Thymus (tissue), 11 donors: Measurements from ENCODE around the gene THUMPD1. TPM values are rescaled to one million over a fixed set of nuclear protein-coding genes. Genes with fewer than 3 reads are reported as not detected.
"Not testable (repeated sequence)": the region's sequence is repeated elsewhere in the genome, so short reads cannot be mapped to it uniquely, and the experiment has no call there.

Experiments
- DNase-seq, 9 donors: peaks; one replicate each; pipeline ENCODE4 v3.0.0-alpha.2; 2013; ENCODE audit warnings: low spot score in 9 of 9, low read depth in 6 of 9, missing footprints in 1 of 9
- H3K27ac ChIP-seq, 2 donors: one replicate each; pipeline ENCODE4 v1.5.1; 2013; ENCODE audit warnings: control low read depth in 1 of 2, low read depth in 1 of 2, low read length in 1 of 2, mild to moderate bottlenecking in 1 of 2, moderate library complexity in 1 of 2
- H3K27me3 ChIP-seq, 2 donors: one replicate each; pipeline ENCODE4 v1.5.1; 2013; ENCODE audit warnings: low read length in 1 of 2; ENCODE audit not compliant: control insufficient read depth in 2 of 2, insufficient read depth in 1 of 2
- H3K36me3 ChIP-seq, 2 donors: one replicate each; pipeline ENCODE4 v1.5.1; 2013; ENCODE audit warnings: low read length in 1 of 2, mild to moderate bottlenecking in 1 of 2, moderate library complexity in 1 of 2; ENCODE audit not compliant: control insufficient read depth in 2 of 2, insufficient read depth in 2 of 2
- H3K4me1 ChIP-seq, 2 donors: one replicate each; pipeline ENCODE4 v1.5.1; 2013; ENCODE audit warnings: low read length in 2 of 2; ENCODE audit not compliant: control insufficient read depth in 2 of 2, insufficient read depth in 2 of 2
- H3K4me3 ChIP-seq, 2 donors: one replicate each; pipeline ENCODE4 v1.5.1; 2013; ENCODE audit warnings: low read length in 2 of 2, control low read depth in 1 of 2, mild to moderate bottlenecking in 1 of 2
- H3K9me3 ChIP-seq, 2 donors: one replicate each; pipeline ENCODE4 v1.5.1; 2013; ENCODE audit warnings: low read length in 1 of 2, mild to moderate bottlenecking in 1 of 2; ENCODE audit not compliant: control insufficient read depth in 2 of 2, insufficient read depth in 1 of 2
- WGBS: extraction: QIAGEN DNeasy Blood & Tissue Kit; methylation state at CpG from one replicate; pipeline ENCODE4 v1.1.7; 2013; 5-methylcytosine and 5-hydroxymethylcytosine counted together
- polyA plus RNA-seq: library from polyadenylated mRNA; stranded (reverse); fragments of 200-250 nt; gene quantifications from one replicate; pipeline ENCODE4 v1.2.3, GENCODE V29; 2013
- total RNA-seq: library from RNA; stranded (reverse); fragments of 120-200 nt; gene quantifications from one replicate; pipeline ENCODE4 v1.2.4, GENCODE V29; 2013
- donor health status: healthy.

Gene THUMPD1
- total and polyA plus RNA-seq, 2 donors, result 31.8 to 49.9 TPM

- H3K4me3 ChIP-seq, H3K27ac ChIP-seq, H3K4me1 ChIP-seq, H3K36me3 ChIP-seq, DNase-seq, H3K27me3 ChIP-seq, H3K9me3 ChIP-seq: not testable (repeated sequence)
- 94% methylated on average over 3 of the region's 5 CpGs for WGBS
These were observed 14.2 kb upstream of the THUMPD1 start for GRCh38 chr16:20755799-20756198.

- H3K9me3 ChIP-seq, result no peaks in the 10 kb centered on the region
- H3K27me3 ChIP-seq, result no peaks in the 10 kb centered on the region
- 100% methylated on average over 1 of the region's 1 CpG for WGBS
- H3K4me3 ChIP-seq, result no peak overlapping the region
- no peak for DNase-seq
- no peaks in the 10 kb centered on the region for H3K36me3 ChIP-seq
- no peak overlapping the region for H3K27ac ChIP-seq
- H3K4me1 ChIP-seq, result no peaks in the 10 kb centered on the region
These were observed 13.6 kb upstream of the THUMPD1 start for GRCh38 chr16:20755238-20755637.

GRCh38 chr16:20753727-20754126 lies 12.1 kb upstream of the THUMPD1 start:
- 94% methylated on average over 1 of the region's 1 CpG for WGBS
- Histone ChIP-seq H3K36me3 (no peaks in the 10 kb centered on the region), H3K27ac (no peak overlapping the region), H3K27me3 (no peaks in the 10 kb centered on the region), H3K4me1 (no peaks in the 10 kb centered on the region), H3K9me3 (no peaks in the 10 kb centered on the region), H3K4me3 (no peak overlapping the region)
- no peak for DNase-seq

GRCh38 chr16:20750558-20750957 lies 8.9 kb upstream of the THUMPD1 start:
- H3K27me3 ChIP-seq, result no peaks in the 10 kb centered on the region
- 97% methylated on average over 1 of the region's 1 CpG for WGBS
- no peak overlapping the region for H3K4me3 ChIP-seq
- no peak for DNase-seq
- H3K9me3 ChIP-seq, result peaks cover 2 to 11% of the 10 kb centered on the region in 2 donors
- H3K4me1 ChIP-seq, result no peaks in the 10 kb centered on the region
- H3K36me3 ChIP-seq, result no peaks in the 10 kb centered on the region
- no peak overlapping the region for H3K27ac ChIP-seq

- no peaks in the 10 kb centered on the region for H3K4me1 ChIP-seq
- no peak overlapping the region for H3K4me3 ChIP-seq
- H3K27me3 ChIP-seq, result no peaks in the 10 kb centered on the region
- no peak overlapping the region for H3K27ac ChIP-seq
- no peaks in the 10 kb centered on the region for H3K36me3 ChIP-seq
- H3K9me3 ChIP-seq, result peaks cover 2 to 11% of the 10 kb centered on the region in 2 donors
- no peak for DNase-seq
- 95% methylated on average over 1 of the region's 1 CpG for WGBS
These were observed 7.9 kb upstream of the THUMPD1 start for GRCh38 chr16:20749474-20749873.

- Histone ChIP-seq H3K4me3 (no peak overlapping the region), H3K36me3 (no peaks in the 10 kb centered on the region), H3K27me3 (no peaks in the 10 kb centered on the region), H3K4me1 (no peaks in the 10 kb centered on the region), H3K9me3 (peaks cover 2 to 11% of the 10 kb centered on the region in 2 donors), H3K27ac (no peak overlapping the region)
- WGBS, result 81% methylated on average over 4 of the region's 4 CpGs
- DNase-seq, result no peak
These were observed 5.6 kb upstream of the THUMPD1 start for GRCh38 chr16:20747030-20747816.

- H3K4me3 ChIP-seq, result no peak overlapping the region
- H3K4me1 ChIP-seq, result no peaks in the 10 kb centered on the region
- WGBS, result 99% methylated on average over 3 of the region's 3 CpGs
- no peaks in the 10 kb centered on the region for H3K27me3 ChIP-seq
- no peaks in the 10 kb centered on the region for H3K36me3 ChIP-seq
- no peak for DNase-seq
- no peak overlapping the region for H3K27ac ChIP-seq
- H3K9me3 ChIP-seq, result peaks cover 2 to 11% of the 10 kb centered on the region in 2 donors
These were observed 4.8 kb upstream of the THUMPD1 start for GRCh38 chr16:20746461-20746860.

- no peaks in the 10 kb centered on the region for H3K36me3 ChIP-seq
- H3K4me3 ChIP-seq, result no peak overlapping the region
- 56% methylated on average over 7 of the region's 7 CpGs for WGBS
- peaks cover 6% of the 10 kb centered on the region in 2 donors for H3K4me1 ChIP-seq
- peaks cover 2 to 11% of the 10 kb centered on the region in 2 donors for H3K9me3 ChIP-seq
- DNase-seq, result no peak
- H3K27me3 ChIP-seq, result no peaks in the 10 kb centered on the region
- H3K27ac ChIP-seq, result no peak overlapping the region
These were observed 3.4 kb upstream of the THUMPD1 start for GRCh38 chr16:20744922-20745440.

GRCh38 chr16:20743591-20743990 lies 2.0 kb upstream of the THUMPD1 start:
- Histone ChIP-seq H3K4me1 (peaks cover 6 to 9% of the 10 kb centered on the region in 2 donors), H3K9me3 (peaks cover 2 to 11% of the 10 kb centered on the region in 2 donors), H3K4me3 (no peak overlapping the region), H3K27ac (no peak overlapping the region), H3K36me3 (peaks cover 4 to 5% of the 10 kb centered on the region in 2 donors), H3K27me3 (no peaks in the 10 kb centered on the region)
- no peak for DNase-seq
